SK-N-SH (cell line): ENCODE measurements around the gene ATAD3B. TPM values are rescaled to one million over a fixed set of nuclear protein-coding genes. Genes with fewer than 3 reads are reported as not detected.

Experiments
- CTCF ChIA-PET: fragments of 300-600, 350-600 bp; formaldehyde crosslinking; extraction: SDS; loops from one replicate; lab custom pipeline; 2021; lab: Yijun Ruan, JAX
- POLR2A ChIA-PET: fragments of 350-600 bp; sonication (Branson Sonifier 250); formaldehyde crosslinking; extraction: SDS; loops from one replicate; lab custom pipeline; 2020; ENCODE audit warnings: antibody characterized with exemption, inconsistent platforms; lab: Yijun Ruan, JAX
- DNase-seq: peaks from one replicate; pipeline ENCODE4 v3.0.0; 2012
- H2AFZ ChIP-seq: fragments of 200-600 bp; sonication (generic); 2 replicates; pipeline ENCODE4 v1.8.1; 2016; ENCODE audit warnings: antibody characterized with exemption, mild to moderate bottlenecking, low read depth
- H3F3A ChIP-seq: fragments of 200-600 bp; sonication (generic); replicated peaks from 2 replicates; pipeline ENCODE3; 2016; ENCODE audit warnings: antibody characterized with exemption, mild to moderate bottlenecking; ENCODE audit not compliant: insufficient read depth
- H3K27ac ChIP-seq, 2 experiments: fragments of 200-500 bp in 1 of 2; fragments of 200-600 bp in 1 of 2; sonication (Bioruptor generic) in 1 of 2; sonication (generic), shearing (Covaris generic) in 1 of 2; 2 replicates each; pipeline versions ENCODE4 v1.5.1 to v1.6.1; 2014 to 2016; ENCODE audit warnings: low read depth in 2 of 2, inconsistent platforms in 1 of 2, low read length in 1 of 2, mild to moderate bottlenecking in 1 of 2, mixed read lengths in 1 of 2
- H3K27me3 ChIP-seq: fragments of 200-600 bp; sonication (generic), shearing (Covaris generic); 2 replicates; pipeline ENCODE4 v1.6.1; 2016; ENCODE audit warnings: mixed run types; ENCODE audit not compliant: insufficient read depth
- H3K36me3 ChIP-seq, 2 experiments: fragments of 200-500 bp in 1 of 2; fragments of 200-600 bp in 1 of 2; sonication (Bioruptor generic) in 1 of 2; sonication (generic) in 1 of 2; replicated peaks in 1 of 2; 2 replicates each; pipeline versions ENCODE3 to v1.5.1; 2014 to 2016; ENCODE audit warnings: low read length in 1 of 2, mild to moderate bottlenecking in 1 of 2; ENCODE audit not compliant: insufficient read depth in 2 of 2, control insufficient read depth in 1 of 2
- H3K4me1 ChIP-seq, 2 experiments: fragments of 200-500 bp in 1 of 2; fragments of 200-600 bp in 1 of 2; sonication (Bioruptor generic) in 1 of 2; sonication (generic), shearing (Covaris generic) in 1 of 2; 2 replicates each; pipeline versions ENCODE4 v1.5.1 to v1.6.1; 2014 to 2016; ENCODE audit warnings: low read depth in 1 of 2, low read length in 1 of 2, mixed run types in 1 of 2; ENCODE audit not compliant: insufficient read depth in 2 of 2, control insufficient read depth in 1 of 2
- H3K4me2 ChIP-seq: fragments of 200-600 bp; sonication (generic), shearing (Covaris generic); 2 replicates; pipeline ENCODE4 v1.6.1; 2017; ENCODE audit warnings: mixed run types
- H3K4me3 ChIP-seq, 2 experiments: fragments of 200-500 bp in 1 of 2; fragments of 200-600 bp in 1 of 2; sonication (Bioruptor generic) in 1 of 2; sonication (generic), shearing (Covaris generic) in 1 of 2; 2 replicates each; pipeline versions ENCODE4 v1.5.1 to v1.8.1; 2014 to 2016; ENCODE audit warnings: low read depth in 2 of 2, inconsistent platforms in 1 of 2, low read length in 1 of 2, mild to moderate bottlenecking in 1 of 2, mixed read lengths in 1 of 2, moderate library complexity in 1 of 2
- H3K79me2 ChIP-seq: fragments of 200-600 bp; sonication (generic); 2 replicates; pipeline ENCODE4 v1.8.1; 2017; ENCODE audit warnings: mild to moderate bottlenecking; ENCODE audit not compliant: insufficient read depth
- H3K9ac ChIP-seq: fragments of 200-600 bp; sonication (generic); 2 replicates; pipeline ENCODE4 v1.6.1; 2017; ENCODE audit warnings: mixed run types
- H3K9me2 ChIP-seq: fragments of 200-600 bp; sonication (generic); 2 replicates; pipeline ENCODE4 v1.6.1; 2017; ENCODE audit warnings: mixed run types
- H3K9me3 ChIP-seq: fragments of 200-600 bp; sonication (generic); 2 replicates; pipeline ENCODE4 v1.6.1; 2017; ENCODE audit warnings: mixed run types, mild to moderate bottlenecking, moderate library complexity
- H4K20me1 ChIP-seq: fragments of 200-600 bp; sonication (generic); 2 replicates; pipeline ENCODE4 v1.6.1; 2017; ENCODE audit warnings: mild to moderate bottlenecking, mixed run types; ENCODE audit not compliant: insufficient read depth
- GABPA ChIP-seq: IDR thresholded peaks from 2 replicates; pipeline ENCODE4 v1.4.0; 2012; ENCODE audit warnings: low read depth, mild to moderate bottlenecking
- MAX ChIP-seq: IDR thresholded peaks from 2 replicates; pipeline ENCODE4 v1.4.0; 2012; ENCODE audit warnings: low read depth
- NRF1 ChIP-seq: IDR thresholded peaks from 2 replicates; pipeline ENCODE4 v1.6.1; 2012; ENCODE audit warnings: low read depth, mild to moderate bottlenecking, low read length
- PBX3 ChIP-seq: IDR thresholded peaks from 2 replicates; pipeline ENCODE4; 2012
- SIN3A ChIP-seq: IDR thresholded peaks from 2 replicates; pipeline ENCODE4 v1.6.1; 2012; ENCODE audit warnings: low read depth, mild to moderate bottlenecking, low read length, moderate library complexity, borderline replicate concordance
- SMC3 ChIP-seq: IDR thresholded peaks from 2 replicates; pipeline ENCODE4 v1.6.1; 2012; ENCODE audit warnings: low read depth, low read length, improper control_type of control experiment
- TEAD4 ChIP-seq: IDR thresholded peaks from 2 replicates; pipeline ENCODE4 v1.4.0; 2012; ENCODE audit warnings: mild to moderate bottlenecking, borderline replicate concordance; ENCODE audit not compliant: insufficient read depth
- USF2 ChIP-seq: fragments of 150-350 bp; IDR thresholded peaks from 2 replicates; pipeline ENCODE4 v1.6.1; 2017; ENCODE audit warnings: antibody characterized with exemption, low read length, low read depth, borderline replicate concordance
- YY1 ChIP-seq: IDR thresholded peaks from 2 replicates; pipeline ENCODE4 v1.4.0; 2012; ENCODE audit warnings: low read depth, mild to moderate bottlenecking
- WGBS: methylation state at CpG from one replicate; pipeline ENCODE4 v1.1.6; 2017; ENCODE audit warnings: low lambda C conversion rate; 5-methylcytosine and 5-hydroxymethylcytosine counted together
- polyA plus RNA-seq, 3 experiments: library from polyadenylated mRNA; depleted of rRNA; stranded (reverse); fragments of >200 nt; gene quantifications; 2 replicates each; pipeline ENCODE4 v1.2.3, GENCODE V29; 2012
- TF ChIP-seq, protein P1 (sequence below): IDR thresholded peaks from 2 replicates; pipeline ENCODE4 v1.4.0; 2012; ENCODE audit warnings: low read depth, borderline replicate concordance

The ATAD3B gene
- polyA plus RNA-seq, 1 of the 3 experiments (the other 2 are of a cell fraction) = 71.6 TPM

- Histone ChIP-seq H3K27ac (no peak overlapping the region), H3K4me3 (no peak overlapping the region), H2AFZ (peak overlapping the region; percentile 68; the same call in 1 of the 2 replicates), H4K20me1 (no peaks in the 10 kb centered on the region), H3K4me2 (no peak overlapping the region), H3K36me3 (no peaks in the 10 kb centered on the region), H3F3A (no peaks in the 10 kb centered on the region), H3K9me2 (no peaks in the 10 kb centered on the region), H3K9ac (no peak overlapping the region), H3K79me2 (no peaks in the 10 kb centered on the region), H3K27me3 (no peaks in the 10 kb centered on the region), H3K9me3 (no peaks in the 10 kb centered on the region), H3K4me1 (no peaks in the 10 kb centered on the region; a peak in 2 of 4 replicates)
- ChIA-PET CTCF (interaction anchor here (0.8 to 2.8 kb wide), 3 partner anchors 15 to 83 kb away, joined by 3 to 14 read pairs (median 3); partner anchors contain the start of gene MRPL20), POLR2A (no interaction called here)
- peak; percentile 69; the same call in 1 of the 2 replicates for TF ChIP-seq YY1
- no peak for TF ChIP-seq PBX3
- 81% methylated on average over 12 of the region's 29 CpGs for WGBS
- no peak for DNase-seq
Measured at GRCh38 chr1:1422465-1423244, 48.9 kb upstream of the ATAD3B start.

DNA sequence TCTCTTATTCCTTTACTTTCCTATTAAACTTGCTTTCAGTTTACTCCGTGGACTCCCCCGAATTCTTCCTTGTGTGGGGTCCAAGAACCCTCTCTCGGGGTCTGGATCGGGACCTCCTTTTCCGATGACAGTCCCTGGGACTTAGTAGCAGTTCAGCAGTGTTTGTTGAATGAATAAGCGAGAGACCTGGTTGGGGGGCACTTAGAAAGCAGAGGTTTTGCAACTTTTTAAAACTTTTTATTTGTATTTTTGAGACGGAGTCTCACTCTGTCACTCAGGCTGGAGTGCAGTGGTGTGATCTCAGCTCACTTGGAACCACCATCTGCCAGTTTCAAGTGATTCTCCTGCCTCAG lies 48.3 kb upstream of the ATAD3B start:
- CTCF ChIA-PET = no interaction called here
- H3K9me2 ChIP-seq = no peaks in the 10 kb centered on the region
- no peaks in the 10 kb centered on the region for H3K36me3 ChIP-seq
- H3K27me3 ChIP-seq = no peaks in the 10 kb centered on the region
- H3K4me2 ChIP-seq = no peak overlapping the region
- DNase-seq = no peak
- no peaks in the 10 kb centered on the region for H4K20me1 ChIP-seq
- H3F3A ChIP-seq = no peaks in the 10 kb centered on the region
- WGBS = 92% methylated on average over 7 of the region's 7 CpGs
- H3K9me3 ChIP-seq = no peaks in the 10 kb centered on the region
- TF ChIP-seq SMC3 (no peak), USF2 (no peak), GABPA (no peak), NRF1 (no peak), SIN3A (no peak), YY1 (no peak), TEAD4 (no peak), MAX (no peak)
- TF ChIP-seq, protein P1, sequence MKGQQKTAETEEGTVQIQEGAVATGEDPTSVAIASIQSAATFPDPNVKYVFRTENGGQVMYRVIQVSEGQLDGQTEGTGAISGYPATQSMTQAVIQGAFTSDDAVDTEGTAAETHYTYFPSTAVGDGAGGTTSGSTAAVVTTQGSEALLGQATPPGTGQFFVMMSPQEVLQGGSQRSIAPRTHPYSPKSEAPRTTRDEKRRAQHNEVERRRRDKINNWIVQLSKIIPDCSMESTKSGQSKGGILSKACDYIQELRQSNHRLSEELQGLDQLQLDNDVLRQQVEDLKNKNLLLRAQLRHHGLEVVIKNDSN = no peak
- TF ChIP-seq, all 33 proteins: peak for 0
- POLR2A ChIA-PET = no interaction called here
- Histone ChIP-seq H3K4me3 (no peak overlapping the region), H2AFZ (no peak overlapping the region), H3K4me1 (no peaks in the 10 kb centered on the region; a peak in 2 of 4 replicates), H3K9ac (no peak overlapping the region), H3K79me2 (no peaks in the 10 kb centered on the region), H3K27ac (no peak overlapping the region)
